ENCODE data around the gene KIF2A. TPM values are rescaled to one million over a fixed set of nuclear protein-coding genes. Genes with fewer than 3 reads are reported as not detected.

Gene KIF2A
- total and polyA plus RNA-seq, 4 donors, result 3.8 to 17.5 (median 6.8) TPM

DNA sequence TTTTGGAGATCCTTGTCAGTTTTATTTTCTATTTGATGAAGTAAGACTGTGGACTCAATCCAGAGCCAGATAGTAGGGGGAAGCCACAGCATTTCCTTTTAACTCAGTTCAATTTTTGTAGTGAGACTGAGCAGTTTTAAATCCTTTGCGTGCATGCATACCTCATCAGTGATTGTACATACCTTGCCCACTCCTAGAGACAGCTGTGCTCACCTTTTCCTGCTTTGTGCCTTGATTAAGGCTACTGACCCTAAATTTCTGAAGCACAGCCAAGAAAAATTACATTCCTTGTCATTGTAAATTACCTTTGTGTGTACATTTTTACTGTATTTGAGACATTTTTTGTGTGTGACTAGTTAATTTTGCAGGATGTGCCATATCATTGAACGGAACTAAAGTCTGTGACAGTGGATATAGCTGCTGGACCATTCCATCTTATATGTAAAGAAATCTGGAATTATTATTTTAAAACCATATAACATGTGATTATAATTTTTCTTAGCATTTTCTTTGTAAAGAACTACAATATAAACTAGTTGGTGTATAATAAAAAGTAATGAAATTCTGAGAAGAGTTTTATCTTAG, 79.9 kb downstream of the KIF2A start:
- Histone ChIP-seq H3K9me3 (ENCODE audit: control insufficient read depth in 4 of 4, low read length in 3 of 4) (no peaks in the 10 kb centered on the region), H3K9ac (ENCODE audit: low read depth in 1 of 2, low read length in 2 of 2) (no peak overlapping the region), H3K27me3 (ENCODE audit: control insufficient read depth in 4 of 4, insufficient read depth in 4 of 4, low read length in 3 of 4) (no peaks in the 10 kb centered on the region), H3K4me1 (ENCODE audit: control insufficient read depth in 4 of 4, insufficient read depth in 4 of 4, low read length in 3 of 4) (no peaks in the 10 kb centered on the region), H3K27ac (ENCODE audit: low read depth in 1 of 2, low read length in 2 of 2) (no peak overlapping the region), H3K36me3 (ENCODE audit: control insufficient read depth in 4 of 4, insufficient read depth in 3 of 4, low read depth in 1 of 4, low read length in 3 of 4) (peaks cover 6 to 50% (median 38%) of the 10 kb centered on the region in 4 donors), H3K4me3 (ENCODE audit: low read depth in 1 of 3, low read length in 3 of 3) (no peak overlapping the region)
- DNase-seq (ENCODE audit: low spot score), result no peak
- TF ChIP-seq, protein P1, sequence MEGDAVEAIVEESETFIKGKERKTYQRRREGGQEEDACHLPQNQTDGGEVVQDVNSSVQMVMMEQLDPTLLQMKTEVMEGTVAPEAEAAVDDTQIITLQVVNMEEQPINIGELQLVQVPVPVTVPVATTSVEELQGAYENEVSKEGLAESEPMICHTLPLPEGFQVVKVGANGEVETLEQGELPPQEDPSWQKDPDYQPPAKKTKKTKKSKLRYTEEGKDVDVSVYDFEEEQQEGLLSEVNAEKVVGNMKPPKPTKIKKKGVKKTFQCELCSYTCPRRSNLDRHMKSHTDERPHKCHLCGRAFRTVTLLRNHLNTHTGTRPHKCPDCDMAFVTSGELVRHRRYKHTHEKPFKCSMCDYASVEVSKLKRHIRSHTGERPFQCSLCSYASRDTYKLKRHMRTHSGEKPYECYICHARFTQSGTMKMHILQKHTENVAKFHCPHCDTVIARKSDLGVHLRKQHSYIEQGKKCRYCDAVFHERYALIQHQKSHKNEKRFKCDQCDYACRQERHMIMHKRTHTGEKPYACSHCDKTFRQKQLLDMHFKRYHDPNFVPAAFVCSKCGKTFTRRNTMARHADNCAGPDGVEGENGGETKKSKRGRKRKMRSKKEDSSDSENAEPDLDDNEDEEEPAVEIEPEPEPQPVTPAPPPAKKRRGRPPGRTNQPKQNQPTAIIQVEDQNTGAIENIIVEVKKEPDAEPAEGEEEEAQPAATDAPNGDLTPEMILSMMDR (IDR thresholded peaks at IDR 0.05; ENCODE audit: low read depth, low read length, missing input control), result no peak
- TF ChIP-seq, protein P2, sequence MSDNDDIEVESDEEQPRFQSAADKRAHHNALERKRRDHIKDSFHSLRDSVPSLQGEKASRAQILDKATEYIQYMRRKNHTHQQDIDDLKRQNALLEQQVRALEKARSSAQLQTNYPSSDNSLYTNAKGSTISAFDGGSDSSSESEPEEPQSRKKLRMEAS (IDR thresholded peaks at IDR 0.05), result no peak
- TF ChIP-seq TAF1 (conservative IDR thresholded peaks at IDR 0.05), result no peak
- TF ChIP-seq, protein P3, sequence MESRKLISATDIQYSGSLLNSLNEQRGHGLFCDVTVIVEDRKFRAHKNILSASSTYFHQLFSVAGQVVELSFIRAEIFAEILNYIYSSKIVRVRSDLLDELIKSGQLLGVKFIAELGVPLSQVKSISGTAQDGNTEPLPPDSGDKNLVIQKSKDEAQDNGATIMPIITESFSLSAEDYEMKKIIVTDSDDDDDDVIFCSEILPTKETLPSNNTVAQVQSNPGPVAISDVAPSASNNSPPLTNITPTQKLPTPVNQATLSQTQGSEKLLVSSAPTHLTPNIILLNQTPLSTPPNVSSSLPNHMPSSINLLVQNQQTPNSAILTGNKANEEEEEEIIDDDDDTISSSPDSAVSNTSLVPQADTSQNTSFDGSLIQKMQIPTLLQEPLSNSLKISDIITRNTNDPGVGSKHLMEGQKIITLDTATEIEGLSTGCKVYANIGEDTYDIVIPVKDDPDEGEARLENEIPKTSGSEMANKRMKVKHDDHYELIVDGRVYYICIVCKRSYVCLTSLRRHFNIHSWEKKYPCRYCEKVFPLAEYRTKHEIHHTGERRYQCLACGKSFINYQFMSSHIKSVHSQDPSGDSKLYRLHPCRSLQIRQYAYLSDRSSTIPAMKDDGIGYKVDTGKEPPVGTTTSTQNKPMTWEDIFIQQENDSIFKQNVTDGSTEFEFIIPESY (IDR thresholded peaks at IDR 0.05), result no peak
- no peak for TF ChIP-seq YY1 (IDR thresholded peaks at IDR 0.05)
- no peak for TF ChIP-seq RAD21 (IDR thresholded peaks at IDR 0.05)
- no peak for TF ChIP-seq SP1 (IDR thresholded peaks at IDR 0.05)
- TF ChIP-seq JUND (IDR thresholded peaks at IDR 0.05), result no peak
- no peak for TF ChIP-seq EGR1 (IDR thresholded peaks at IDR 0.05; ENCODE audit: low read depth in 2 of 2)
- no peak for TF ChIP-seq RXRA (IDR thresholded peaks at IDR 0.05)
- TF ChIP-seq FOXA1 (IDR thresholded peaks at IDR 0.05), result no peak
- TF ChIP-seq HNF4G (IDR thresholded peaks at IDR 0.05), result no peak
- TF ChIP-seq HNF4A (conservative IDR thresholded peaks at IDR 0.05), result no peak
- TF ChIP-seq NR2F2 (IDR thresholded peaks at IDR 0.05), result no peak
- TF ChIP-seq, protein P4, sequence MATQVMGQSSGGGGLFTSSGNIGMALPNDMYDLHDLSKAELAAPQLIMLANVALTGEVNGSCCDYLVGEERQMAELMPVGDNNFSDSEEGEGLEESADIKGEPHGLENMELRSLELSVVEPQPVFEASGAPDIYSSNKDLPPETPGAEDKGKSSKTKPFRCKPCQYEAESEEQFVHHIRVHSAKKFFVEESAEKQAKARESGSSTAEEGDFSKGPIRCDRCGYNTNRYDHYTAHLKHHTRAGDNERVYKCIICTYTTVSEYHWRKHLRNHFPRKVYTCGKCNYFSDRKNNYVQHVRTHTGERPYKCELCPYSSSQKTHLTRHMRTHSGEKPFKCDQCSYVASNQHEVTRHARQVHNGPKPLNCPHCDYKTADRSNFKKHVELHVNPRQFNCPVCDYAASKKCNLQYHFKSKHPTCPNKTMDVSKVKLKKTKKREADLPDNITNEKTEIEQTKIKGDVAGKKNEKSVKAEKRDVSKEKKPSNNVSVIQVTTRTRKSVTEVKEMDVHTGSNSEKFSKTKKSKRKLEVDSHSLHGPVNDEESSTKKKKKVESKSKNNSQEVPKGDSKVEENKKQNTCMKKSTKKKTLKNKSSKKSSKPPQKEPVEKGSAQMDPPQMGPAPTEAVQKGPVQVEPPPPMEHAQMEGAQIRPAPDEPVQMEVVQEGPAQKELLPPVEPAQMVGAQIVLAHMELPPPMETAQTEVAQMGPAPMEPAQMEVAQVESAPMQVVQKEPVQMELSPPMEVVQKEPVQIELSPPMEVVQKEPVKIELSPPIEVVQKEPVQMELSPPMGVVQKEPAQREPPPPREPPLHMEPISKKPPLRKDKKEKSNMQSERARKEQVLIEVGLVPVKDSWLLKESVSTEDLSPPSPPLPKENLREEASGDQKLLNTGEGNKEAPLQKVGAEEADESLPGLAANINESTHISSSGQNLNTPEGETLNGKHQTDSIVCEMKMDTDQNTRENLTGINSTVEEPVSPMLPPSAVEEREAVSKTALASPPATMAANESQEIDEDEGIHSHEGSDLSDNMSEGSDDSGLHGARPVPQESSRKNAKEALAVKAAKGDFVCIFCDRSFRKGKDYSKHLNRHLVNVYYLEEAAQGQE (IDR thresholded peaks at IDR 0.05), result no peak
- TF ChIP-seq, protein P5, sequence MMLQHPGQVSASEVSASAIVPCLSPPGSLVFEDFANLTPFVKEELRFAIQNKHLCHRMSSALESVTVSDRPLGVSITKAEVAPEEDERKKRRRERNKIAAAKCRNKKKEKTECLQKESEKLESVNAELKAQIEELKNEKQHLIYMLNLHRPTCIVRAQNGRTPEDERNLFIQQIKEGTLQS (IDR thresholded peaks at IDR 0.05), result no peak
- no peak for TF ChIP-seq GABPA (IDR thresholded peaks at IDR 0.05 in 1 of 2, conservative IDR thresholded peaks at IDR 0.05 in 1 of 2)
- TF ChIP-seq FOXA2 (IDR thresholded peaks at IDR 0.05), result no peak
- 93% methylated on average over 2 of the region's 2 CpGs for WGBS

Measured in liver (tissue), 9 donors.